Measurements from ENCODE around the gene EIF4B.
A peak's percentile ranks its signal among the peaks of the same experiment; 100 is the strongest.

EIF4B gene

DNA sequence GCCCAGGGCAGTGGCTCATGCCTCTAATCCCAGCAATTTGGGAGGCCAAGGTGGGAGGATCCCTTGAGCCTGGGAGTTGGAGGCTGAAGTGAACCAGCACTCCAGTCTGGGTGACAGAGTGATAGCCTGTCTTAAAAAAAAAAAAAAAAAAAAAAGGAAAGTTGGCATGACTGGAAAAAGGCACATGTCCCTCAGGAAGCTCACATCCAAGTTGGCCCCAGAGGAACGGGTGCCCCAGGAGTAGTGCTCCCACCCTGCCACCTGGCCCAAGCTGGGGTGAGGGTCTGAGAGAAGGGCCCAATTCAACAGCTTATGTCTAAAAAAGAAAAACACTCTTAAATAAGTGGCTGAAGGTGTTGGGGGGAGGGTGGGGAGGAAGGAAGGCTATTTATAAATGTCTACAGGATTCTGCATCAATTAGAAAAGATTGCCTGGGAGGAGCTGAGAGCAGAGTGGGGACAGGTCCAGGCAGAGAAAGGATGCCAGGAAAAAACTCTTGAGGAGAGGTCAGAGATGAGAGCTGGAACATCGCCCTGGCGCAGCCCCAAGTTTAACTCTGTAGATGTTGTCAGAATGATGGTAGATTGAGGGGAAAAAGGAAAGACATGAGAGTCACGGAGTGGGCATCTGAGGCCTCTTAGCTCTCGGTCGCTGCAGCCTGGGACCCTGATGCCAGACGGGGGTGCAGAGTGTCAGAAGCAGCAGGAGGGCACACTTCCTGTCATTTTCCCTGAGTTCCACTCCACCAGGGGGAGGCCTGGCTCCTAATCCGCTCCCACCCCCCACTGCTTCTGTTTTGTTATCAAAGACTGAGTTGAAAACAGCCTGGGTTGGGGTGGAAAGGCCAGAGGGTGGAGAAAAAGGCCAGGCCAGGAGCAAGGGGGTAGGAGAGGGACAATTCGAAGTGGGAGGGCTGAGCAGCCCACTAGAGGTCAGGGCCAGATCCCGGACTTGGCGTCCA, 65.6 kb downstream of the EIF4B start:
- peak; percentile 22 for DNase-seq

DNA sequence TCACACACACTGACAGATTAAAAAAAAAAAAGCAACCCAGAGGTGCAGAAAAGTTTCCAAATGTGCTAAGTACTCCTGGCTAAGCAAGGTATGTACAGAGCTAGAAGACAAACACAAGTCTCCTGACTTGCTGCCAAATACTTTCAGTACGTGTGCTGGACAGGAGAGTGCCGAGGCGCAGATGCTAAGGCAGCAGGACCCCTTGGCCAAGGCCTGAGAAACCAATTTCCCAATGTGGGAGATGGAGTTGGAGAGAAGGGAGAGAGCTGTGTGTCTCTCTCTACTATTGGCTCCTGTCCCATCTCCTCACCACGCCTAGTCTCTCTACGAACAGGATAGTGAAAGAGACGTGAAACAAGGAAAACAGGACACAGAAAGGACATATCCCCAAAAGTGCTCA, 67.6 kb downstream of the EIF4B start:
- DNase-seq: no peak

DNA sequence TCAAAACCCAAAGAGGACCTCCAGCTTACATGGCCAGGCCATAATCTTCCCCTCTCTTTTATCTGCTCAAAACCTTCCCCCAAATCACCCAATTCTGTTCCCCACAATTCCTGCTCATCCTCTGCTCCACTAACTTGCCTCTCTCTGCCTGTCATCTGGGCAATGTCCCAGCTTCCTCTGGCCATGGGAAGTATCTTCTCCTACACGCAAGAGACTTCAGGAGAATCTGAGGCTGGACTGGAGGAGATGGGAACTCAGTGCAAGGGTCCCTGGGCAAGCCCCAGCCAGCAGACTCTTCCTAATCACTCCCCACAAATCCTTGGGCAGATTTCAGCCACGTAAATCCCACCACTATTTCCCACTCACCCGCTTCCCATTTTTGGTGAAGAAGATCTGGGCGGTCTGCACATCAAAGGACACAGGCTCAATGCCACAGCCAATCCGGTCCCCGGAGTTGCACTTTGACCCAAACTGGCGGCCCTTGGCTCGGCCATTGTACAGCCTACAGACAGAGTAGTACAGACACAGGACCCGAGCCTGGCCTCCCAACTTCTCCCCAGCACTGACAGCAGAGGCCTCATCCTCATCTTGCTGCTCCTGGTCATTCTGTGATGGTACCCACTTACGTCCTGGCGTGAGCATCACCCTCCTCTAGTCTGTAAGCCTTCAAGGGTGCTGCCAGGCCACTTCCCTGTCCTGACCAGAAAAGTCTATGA, 68.2 kb downstream of the EIF4B start:
- DNase-seq: no peak

DNA sequence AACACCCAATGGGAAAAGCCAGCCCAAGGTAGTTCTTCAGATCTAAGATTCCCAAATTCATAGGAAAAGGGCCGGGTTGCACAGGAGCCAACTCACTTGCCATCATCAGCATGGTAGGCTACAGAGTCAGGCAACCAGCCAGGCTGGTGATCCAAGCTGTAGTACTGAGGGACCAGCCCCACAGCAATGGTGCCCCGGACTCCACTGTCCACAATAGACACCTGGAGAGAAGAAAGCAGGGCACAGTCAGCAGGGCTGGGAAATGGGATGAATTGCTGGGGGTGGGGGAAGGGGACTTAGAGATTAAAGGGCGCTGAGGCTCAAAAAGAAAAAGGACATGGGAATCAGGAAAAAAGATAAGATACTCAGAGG, 68.7 kb downstream of the EIF4B start:
- no peak for DNase-seq

DNA sequence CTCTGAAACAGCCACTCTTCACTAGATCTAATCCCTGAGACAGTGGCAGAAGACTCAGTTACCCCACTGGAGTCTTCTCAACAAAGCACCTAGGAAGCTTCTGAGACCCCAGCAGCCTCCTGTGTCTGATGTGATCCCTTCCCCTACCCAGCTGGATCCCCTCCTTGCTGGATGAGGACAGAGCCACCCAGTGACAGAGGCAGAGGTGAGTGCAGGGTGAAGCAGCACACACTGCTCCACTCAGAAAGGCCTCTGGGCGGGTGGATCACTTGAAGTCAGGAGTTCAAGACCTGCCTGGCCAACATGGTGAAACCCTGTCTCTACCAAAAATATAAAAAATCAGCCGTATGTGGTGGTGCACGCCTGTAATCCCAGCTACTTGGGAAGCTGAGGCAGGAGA, 70.2 kb downstream of the EIF4B start:
- no peak for DNase-seq

DNA sequence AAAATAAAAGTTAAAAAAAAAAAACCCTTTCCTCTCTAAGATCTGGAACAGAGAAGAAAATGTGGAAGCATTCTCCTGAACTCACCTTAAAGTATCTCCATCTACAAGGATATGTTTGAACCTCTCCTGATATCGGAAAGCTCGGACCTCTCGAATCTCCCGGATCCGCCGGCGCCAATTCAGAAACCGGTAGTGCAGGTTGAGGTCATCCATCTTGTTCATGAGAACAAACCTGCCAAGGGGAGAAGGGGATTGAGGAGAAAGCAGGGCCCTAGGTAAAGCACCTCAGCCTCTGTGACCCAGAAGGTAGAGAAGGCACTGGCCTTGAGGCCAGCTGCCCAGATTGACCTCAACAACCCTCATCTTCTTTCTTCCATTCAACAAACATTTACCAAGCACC, 70.8 kb downstream of the EIF4B start:
- no peak for DNase-seq

DNA sequence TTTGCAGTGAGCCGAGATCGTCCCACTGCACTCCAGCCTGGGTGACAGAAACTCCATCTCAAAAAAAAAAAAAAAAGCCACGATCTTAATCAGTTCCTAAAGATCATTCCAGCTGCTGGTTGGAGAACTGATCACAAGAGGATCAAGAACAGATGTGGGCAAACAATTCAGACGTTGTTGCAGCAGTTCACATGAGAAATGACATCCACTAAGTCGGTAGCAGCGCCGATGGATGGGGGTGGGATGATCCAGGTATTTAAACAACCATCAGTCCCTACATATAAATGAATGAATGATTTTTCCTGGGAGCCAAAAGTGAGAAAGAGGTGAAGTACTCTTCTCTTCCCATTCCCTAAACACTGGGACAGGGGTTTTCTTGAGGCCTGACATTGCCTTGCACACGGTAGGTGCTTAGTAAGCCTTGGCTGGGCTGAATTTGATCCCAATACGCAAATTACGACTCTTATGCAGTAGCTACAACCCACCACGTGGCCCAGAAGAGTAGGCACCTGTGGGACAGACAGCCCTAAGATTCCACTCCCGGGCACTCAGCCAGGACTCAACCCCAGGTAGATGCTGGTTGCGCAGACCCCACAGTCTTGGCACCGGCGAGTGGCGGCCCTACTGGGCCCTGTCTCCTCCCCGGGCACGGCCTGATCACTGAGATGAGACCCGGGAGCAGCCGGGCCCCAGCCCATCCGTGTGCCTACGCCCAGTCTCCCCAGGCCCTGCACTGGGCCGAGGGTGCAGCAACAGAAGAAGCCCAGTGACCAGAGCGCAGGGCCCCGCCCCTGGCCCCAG, 72.4 kb downstream of the EIF4B start:
- peak; percentile 56 for DNase-seq

DNA sequence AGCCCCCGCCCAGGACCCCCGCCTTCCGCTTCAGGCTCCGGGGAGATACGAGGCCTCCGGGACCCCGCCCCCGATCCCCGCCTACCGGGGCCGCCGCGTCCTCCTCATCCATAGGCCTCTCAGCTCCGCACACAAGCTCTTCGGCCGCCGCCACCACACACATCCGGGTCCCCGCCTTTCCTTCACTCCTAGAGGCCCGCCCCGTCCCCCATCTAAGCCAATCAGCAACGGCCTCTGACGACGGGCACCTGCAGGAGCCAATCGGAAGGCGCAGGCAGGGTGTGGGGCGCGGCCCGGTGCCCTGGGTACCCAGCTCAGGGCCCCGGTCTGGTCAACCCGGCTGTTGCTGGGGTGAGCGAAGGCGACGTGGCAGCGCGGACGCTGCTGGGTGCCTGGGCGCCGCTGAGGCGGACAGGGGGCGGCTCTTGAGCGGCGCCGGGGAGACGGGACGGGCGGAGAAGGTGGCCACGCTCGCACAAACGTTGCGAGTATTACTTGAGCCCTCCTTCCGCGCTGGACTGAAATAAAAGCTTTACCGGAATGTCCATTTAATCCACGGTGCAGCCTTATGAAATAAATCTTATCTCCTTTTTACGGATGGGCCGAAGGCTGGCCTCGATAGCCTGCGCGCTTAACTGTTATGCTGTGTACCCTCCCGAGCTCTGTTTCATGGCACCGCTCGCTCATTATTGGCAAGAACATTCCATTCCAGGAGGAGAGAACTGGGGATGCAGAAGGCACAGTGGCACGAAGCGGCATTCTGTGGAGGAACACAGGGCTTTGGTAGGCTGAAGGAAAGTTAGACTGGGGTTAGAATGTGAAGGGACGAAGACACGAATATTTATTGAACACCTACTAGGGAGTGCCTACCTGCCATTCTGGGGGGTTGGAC, 73.2 kb downstream of the EIF4B start, which contains the start of gene SPRYD3:
SPRYD3 (minus strand) TSS at position 165 of the 892 bp plus-strand sequence; CDS start at position 108, 57 bp downstream.
- DNase-seq: peak; percentile 84

DNA sequence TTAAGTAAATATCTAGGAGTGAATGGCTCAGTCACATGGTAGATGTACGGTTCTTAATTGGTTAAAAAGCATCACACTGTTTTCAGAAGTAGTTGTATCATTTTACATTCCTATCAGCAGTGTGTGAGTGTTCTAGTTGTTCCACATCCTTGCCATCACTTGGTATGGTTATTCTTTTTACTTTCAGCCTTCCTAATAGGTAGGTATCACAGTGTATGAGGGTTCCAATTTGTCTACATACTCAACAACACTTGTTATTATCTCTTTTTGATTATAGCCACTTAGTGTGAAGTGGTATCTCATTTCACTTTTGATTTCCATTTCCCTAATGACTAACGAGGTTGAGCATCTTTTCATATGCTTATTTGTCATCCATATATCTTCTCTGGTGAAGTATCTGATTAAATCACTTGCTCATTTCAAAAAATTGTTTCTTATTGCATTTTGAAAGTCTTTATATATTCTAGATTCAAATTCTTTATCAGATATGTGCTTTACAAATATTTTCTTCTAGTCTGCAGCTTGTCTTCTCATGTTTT, 76.5 kb downstream of the EIF4B start:
- DNase-seq: no peak

DNA sequence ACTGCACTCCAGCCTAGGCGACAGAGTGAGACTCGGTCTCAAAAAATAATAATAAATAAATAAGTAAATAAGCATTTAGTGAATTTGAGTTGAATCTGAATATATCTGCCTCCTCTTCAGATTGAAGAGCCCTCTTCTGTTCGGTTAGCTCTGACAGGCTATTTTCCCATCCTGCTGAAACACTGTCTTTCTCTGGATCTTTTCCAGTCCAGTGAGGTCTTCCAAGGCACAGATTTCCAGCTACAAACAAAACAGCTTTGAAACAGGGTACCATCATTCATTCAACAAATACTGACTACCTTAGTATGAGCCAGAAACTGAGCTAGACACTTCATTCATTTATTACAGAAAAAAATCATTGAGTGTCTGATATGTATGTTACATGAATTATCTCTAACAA, 80.1 kb downstream of the EIF4B start:
- DNase-seq: no peak

DNA sequence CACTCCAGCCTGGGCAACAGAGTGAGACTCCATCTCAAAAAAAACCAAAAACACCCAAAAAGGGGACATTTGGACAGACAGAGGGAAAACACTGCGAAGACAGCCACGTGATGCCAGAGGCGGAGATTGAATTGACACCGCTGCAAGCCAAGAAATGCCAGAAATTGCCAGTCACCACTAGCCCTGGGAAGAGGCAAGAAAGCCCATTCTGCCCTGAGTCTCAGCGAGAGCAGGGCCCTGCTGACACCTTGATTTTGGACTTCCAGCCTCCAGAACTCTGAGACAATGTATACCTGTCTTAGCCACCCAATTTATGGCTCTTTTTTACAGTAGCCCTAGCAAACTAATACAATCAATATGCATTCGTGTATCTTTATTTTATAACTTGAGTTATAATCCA, 83.8 kb downstream of the EIF4B start:
- DNase-seq: no peak

DNA sequence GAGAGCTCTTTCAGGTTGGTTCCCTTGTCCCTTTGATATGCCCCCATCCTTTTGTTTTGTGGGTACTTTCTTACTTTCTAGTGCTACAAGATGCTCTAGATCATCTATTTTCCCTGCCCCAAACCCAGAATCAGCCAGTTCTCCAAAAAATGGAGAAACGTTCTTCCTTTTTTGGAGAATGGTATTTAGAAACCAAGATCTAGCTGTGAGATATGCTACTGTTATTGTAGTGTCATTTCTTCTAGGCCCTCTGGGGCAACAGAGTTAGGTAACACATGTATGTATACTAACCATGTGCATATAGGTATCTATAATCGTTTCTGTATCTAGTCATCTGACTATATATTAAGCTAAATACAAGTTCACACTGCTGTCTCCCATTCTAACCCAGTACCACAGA, 84.3 kb downstream of the EIF4B start:
- DNase-seq: no peak

DNA sequence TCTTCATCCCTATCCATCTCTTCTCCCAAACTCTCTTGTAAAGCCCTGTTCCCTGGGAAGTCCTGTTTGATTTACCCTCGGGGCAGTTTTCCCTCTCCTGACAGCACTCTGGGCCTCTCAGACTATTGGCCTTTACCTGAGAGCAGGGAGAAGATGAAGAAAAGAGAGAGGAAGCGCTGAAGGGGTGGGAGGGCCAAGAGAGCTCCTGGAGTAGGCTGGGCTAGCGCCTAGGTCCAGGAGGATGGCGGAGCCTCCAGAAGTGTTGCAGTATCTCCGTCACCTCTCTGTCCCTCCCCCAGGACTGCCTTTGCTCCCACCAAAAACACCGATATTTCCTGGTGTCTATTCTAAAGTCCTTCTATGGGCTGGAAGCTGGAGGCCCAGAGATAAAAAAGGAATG, 85.5 kb downstream of the EIF4B start:
- no peak for DNase-seq
